ENCODE measurements around the gene SPEM2. TPM values are rescaled to one million over a fixed set of nuclear protein-coding genes. Genes with fewer than 3 reads are reported as not detected.

The SPEM2 gene
- not detected for total RNA-seq
- long read RNA-seq, donor 1: 0 reads
- long read RNA-seq, donor 2: 0 reads

GRCh38 chr17:7425316-7425715, at the start of gene SPEM2:
TSS of gene SPEM2 (plus strand) at chr17:7425616. CDS start at chr17:7425689, 73 bp downstream.
- intact Hi-C loops (cut with DNase I, micrococcal nuclease): no loop called here
- no peaks in the 10 kb centered on the region for H3K4me1 ChIP-seq (ENCODE audit: low read depth)
- no peaks in the 10 kb centered on the region for H3K36me3 ChIP-seq (ENCODE audit: low read depth)
- ATAC-seq (no peak), DNase-seq (no peak)
- H3K9me3 ChIP-seq: no peaks in the 10 kb centered on the region
- no peak for TF ChIP-seq CTCF (IDR thresholded peaks at IDR 0.05)
- H3K4me3 ChIP-seq: no peak within 1 kb of the TSS

GRCh38 chr17:7379134-7379533, 46.3 kb upstream of the SPEM2 start:
- ATAC-seq: no peak
- peaks cover 7% of the 10 kb centered on the region for H3K4me1 ChIP-seq (ENCODE audit: low read depth)
- no peaks in the 10 kb centered on the region for H3K9me3 ChIP-seq
- intact Hi-C loops (cut with DNase I, micrococcal nuclease): no loop called here
- no peaks in the 10 kb centered on the region for H3K36me3 ChIP-seq (ENCODE audit: low read depth)
- TF ChIP-seq CTCF (IDR thresholded peaks at IDR 0.05): no peak
- H3K4me3 ChIP-seq: no peak overlapping the region
- no peak for DNase-seq

- peak in 2 of 3 donors; percentile 54 to 64 for DNase-seq
- H3K9me3 ChIP-seq: no peaks in the 10 kb centered on the region
- peaks cover 7% of the 10 kb centered on the region for H3K4me1 ChIP-seq (ENCODE audit: low read depth)
- peak; percentile 32 for ATAC-seq
- no peak for TF ChIP-seq CTCF (IDR thresholded peaks at IDR 0.05)
- intact Hi-C loops (cut with DNase I, micrococcal nuclease): no loop called here
- no peak overlapping the region for H3K4me3 ChIP-seq
- H3K36me3 ChIP-seq (ENCODE audit: low read depth): no peaks in the 10 kb centered on the region
Observed at GRCh38 chr17:7380321-7380720, 45.1 kb upstream of the SPEM2 start.

GRCh38 chr17:7380855-7381683, 44.3 kb upstream of the SPEM2 start, which contains the start of gene TNK1:
TSS of gene TNK1 (plus strand) at chr17:7381089. CDS start at chr17:7382927, 1,838 bp downstream.
- H3K36me3 ChIP-seq (ENCODE audit: low read depth): no peaks in the 10 kb centered on the region
- no peak for TF ChIP-seq CTCF (IDR thresholded peaks at IDR 0.05)
- peaks cover 7% of the 10 kb centered on the region for H3K4me1 ChIP-seq (ENCODE audit: low read depth)
- peak within 1 kb of the TSS; percentile 44 for H3K4me3 ChIP-seq
- H3K9me3 ChIP-seq: no peaks in the 10 kb centered on the region
- DNase-seq: peak; percentile 87 to 89 (median 87)
- peak; percentile 90 for ATAC-seq
- intact Hi-C loops (cut with DNase I, micrococcal nuclease): no loop called here

GRCh38 chr17:7382901-7383300, 42.5 kb upstream of the SPEM2 start:
- Histone ChIP-seq H3K9me3 (no peaks in the 10 kb centered on the region), H3K4me3 (no peak overlapping the region), H3K4me1 (ENCODE audit: low read depth) (peaks cover 7% of the 10 kb centered on the region), H3K36me3 (ENCODE audit: low read depth) (no peaks in the 10 kb centered on the region)
- TF ChIP-seq CTCF (IDR thresholded peaks at IDR 0.05): no peak
- DNase-seq (no peak), ATAC-seq (no peak)
- intact Hi-C loops (cut with DNase I, micrococcal nuclease): no loop called here
